IMR-90 (cell line): Measurements from ENCODE around the gene AGBL1. TPM values are rescaled to one million over a fixed set of nuclear protein-coding genes. Genes with fewer than 3 reads are reported as not detected.

Experiments
- ATAC-seq: fragments of 200-7000 bp; cut with Tn5 transposase; 2 replicates; pipeline ENCODE4 v1.9.1; 2020; ENCODE audit warnings: low read depth, mild to moderate bottlenecking, moderate library complexity
- BruUV-seq: library from RNA; stranded (reverse); fragments of 400-500 nt; replicated peaks from 2 replicates; lab custom pipeline; 2021; lab: Mats Ljungman, UMichigan
- CTCF ChIA-PET: fragments of 300-600 bp; formaldehyde crosslinking; extraction: SDS; loops from one replicate; lab custom pipeline; 2021; ENCODE audit warnings: antibody characterized with exemption; lab: Yijun Ruan, JAX
- POLR2A ChIA-PET: fragments of 300-600 bp; sonication (Branson Sonifier 250); formaldehyde crosslinking; loops from one replicate; lab custom pipeline; 2022; ENCODE audit warnings: antibody characterized with exemption; ENCODE audit not compliant: unreplicated experiment; lab: Charles Lee
- DNase-seq: peaks from one replicate; pipeline ENCODE4 v3.0.0; 2013
- H2AFZ ChIP-seq: replicated peaks from 2 replicates; pipeline ENCODE3; 2013; ENCODE audit warnings: low read length, mild to moderate bottlenecking; ENCODE audit not compliant: poor library complexity
- H2AK5ac ChIP-seq: 2 replicates; pipeline ENCODE4 v1.6.1; 2013; ENCODE audit warnings: low read depth, low read length, inconsistent platforms
- H2AK9ac ChIP-seq: replicated peaks from 2 replicates; pipeline ENCODE3; 2013; ENCODE audit warnings: mild to moderate bottlenecking, low read depth, low read length, moderate library complexity; ENCODE audit not compliant: poor library complexity
- H2BK120ac ChIP-seq: 2 replicates; pipeline ENCODE4 v1.6.1; 2013; ENCODE audit warnings: low read depth, low read length, inconsistent platforms
- H2BK15ac ChIP-seq: 3 replicates; pipeline ENCODE4 v1.6.1; 2013; ENCODE audit warnings: low read depth, low read length, inconsistent platforms
- H2BK20ac ChIP-seq: 2 replicates; pipeline ENCODE4 v1.6.1; 2013; ENCODE audit warnings: low read depth, mild to moderate bottlenecking, inconsistent platforms, low read length, moderate library complexity
- H2BK5ac ChIP-seq: 2 replicates; pipeline ENCODE4 v1.6.1; 2013; ENCODE audit warnings: mild to moderate bottlenecking, low read depth, low read length, inconsistent platforms; ENCODE audit not compliant: poor library complexity, severe bottlenecking
- H3K14ac ChIP-seq: replicated peaks from 2 replicates; pipeline ENCODE4 v1.6.1; 2013; ENCODE audit warnings: low read depth, low read length, inconsistent platforms
- H3K18ac ChIP-seq: 2 replicates; pipeline ENCODE4 v1.6.1; 2013; ENCODE audit warnings: low read depth, low read length, control low read depth
- H3K23ac ChIP-seq: 2 replicates; pipeline ENCODE4 v1.6.1; 2013; ENCODE audit warnings: low read depth, low read length, inconsistent platforms
- H3K27ac ChIP-seq: 2 replicates; pipeline ENCODE4 v1.5.1; 2013; ENCODE audit warnings: mild to moderate bottlenecking, control low read depth, low read length; ENCODE audit not compliant: insufficient read depth
- H3K27me3 ChIP-seq: 2 replicates; pipeline ENCODE4 v1.6.1; 2013; ENCODE audit warnings: low read length; ENCODE audit not compliant: control insufficient read depth, insufficient read depth
- H3K36me3 ChIP-seq: 2 replicates; pipeline ENCODE4 v1.6.1; 2013; ENCODE audit warnings: low read length, mixed read lengths; ENCODE audit not compliant: control insufficient read depth, insufficient read depth
- H3K4ac ChIP-seq: 2 replicates; pipeline ENCODE4 v1.6.1; 2013; ENCODE audit warnings: low read depth, low read length, inconsistent platforms
- H3K4me1 ChIP-seq: 2 replicates; pipeline ENCODE4 v1.6.1; 2013; ENCODE audit warnings: low read length, mixed read lengths; ENCODE audit not compliant: control insufficient read depth, insufficient read depth
- H3K4me2 ChIP-seq: 2 replicates; pipeline ENCODE4 v1.6.1; 2013; ENCODE audit warnings: low read depth, mild to moderate bottlenecking, control low read depth, low read length, moderate library complexity
- H3K4me3 ChIP-seq: 2 replicates; pipeline ENCODE4 v1.5.1; 2013; ENCODE audit warnings: low read depth, mild to moderate bottlenecking, control low read depth, low read length, moderate library complexity; ENCODE audit not compliant: insufficient read depth
- H3K56ac ChIP-seq: 2 replicates; pipeline ENCODE4 v1.6.1; 2013; ENCODE audit warnings: low read length, inconsistent platforms; ENCODE audit not compliant: insufficient read depth; ENCODE audit errors: extremely low read depth
- H3K79me1 ChIP-seq, 2 experiments: 2 replicates each; pipeline ENCODE4 v1.6.1; 2013; ENCODE audit warnings: low read length in 2 of 2, inconsistent platforms in 1 of 2, low read depth in 1 of 2
- H3K9ac ChIP-seq: 2 replicates; pipeline ENCODE4 v1.6.1; 2013; ENCODE audit warnings: low read depth, low read length, control low read depth
- H3K9me1 ChIP-seq: 2 replicates; pipeline ENCODE4 v1.6.1; 2013; ENCODE audit warnings: low read length, inconsistent platforms; ENCODE audit not compliant: insufficient read depth
- H3K9me3 ChIP-seq: 2 replicates; pipeline ENCODE4 v1.6.1; 2013; ENCODE audit warnings: low read length; ENCODE audit not compliant: control insufficient read depth, insufficient read depth
- H4K20me1 ChIP-seq: 2 replicates; pipeline ENCODE4 v1.6.1; 2013; ENCODE audit warnings: low read length, inconsistent platforms; ENCODE audit not compliant: insufficient read depth
- H4K5ac ChIP-seq: 2 replicates; pipeline ENCODE4 v1.6.1; 2013; ENCODE audit warnings: mild to moderate bottlenecking, low read depth, low read length, control low read depth
- H4K8ac ChIP-seq, 2 experiments: 2 replicates each; pipeline ENCODE4 v1.6.1; 2013; ENCODE audit warnings: low read depth in 2 of 2, low read length in 2 of 2, control low read depth in 1 of 2, inconsistent platforms in 1 of 2
- H4K91ac ChIP-seq: 2 replicates; pipeline ENCODE4 v1.6.1; 2013; ENCODE audit warnings: low read depth, low read length, inconsistent platforms; ENCODE audit not compliant: insufficient read depth
- BHLHE40 ChIP-seq: fragments of 150-350 bp; IDR thresholded peaks from 2 replicates; pipeline ENCODE4 v1.6.1; 2016; ENCODE audit warnings: mild to moderate bottlenecking, low read depth, low read length
- CEBPB ChIP-seq: IDR thresholded peaks from 2 replicates; pipeline ENCODE4 v1.6.1; 2012; ENCODE audit warnings: low read depth, low read length, improper control_type of control experiment
- CHD1 ChIP-seq: IDR thresholded peaks from 2 replicates; pipeline ENCODE4 v1.6.1; 2012; ENCODE audit warnings: low read depth, low read length, improper control_type of control experiment
- CTCF ChIP-seq: conservative IDR thresholded peaks from 2 replicates; pipeline ENCODE4 v1.5.1; 2012; ENCODE audit warnings: mild to moderate bottlenecking, low read depth, low read length, improper control_type of control experiment
- ELK1 ChIP-seq: fragments of 150-350 bp; IDR thresholded peaks from 2 replicates; pipeline ENCODE4 v1.6.1; 2016; ENCODE audit warnings: low read depth, mild to moderate bottlenecking, low read length, moderate library complexity, borderline replicate concordance
- FOS ChIP-seq: fragments of 150-350 bp; IDR thresholded peaks from 2 replicates; pipeline ENCODE4 v1.6.1; 2016; ENCODE audit warnings: low read depth, low read length
- MAFK ChIP-seq: IDR thresholded peaks from 2 replicates; pipeline ENCODE4 v1.6.1; 2012; ENCODE audit warnings: low read depth, low read length, improper control_type of control experiment
- MAZ ChIP-seq: IDR thresholded peaks from 2 replicates; pipeline ENCODE4 v1.6.1; 2012; ENCODE audit warnings: low read depth, mild to moderate bottlenecking, low read length, improper control_type of control experiment, moderate library complexity, borderline replicate concordance
- MXI1 ChIP-seq: IDR thresholded peaks from 2 replicates; pipeline ENCODE4 v1.6.1; 2012; ENCODE audit warnings: low read depth, mild to moderate bottlenecking, low read length, moderate library complexity, borderline replicate concordance
- POLR2A ChIP-seq: IDR thresholded peaks from 2 replicates; pipeline ENCODE4 v1.6.1; 2012; ENCODE audit warnings: mild to moderate bottlenecking, low read depth, low read length
- RAD21 ChIP-seq: IDR thresholded peaks from 2 replicates; pipeline ENCODE4 v1.6.1; 2012; ENCODE audit warnings: low read length, improper control_type of control experiment
- RCOR1 ChIP-seq: IDR thresholded peaks from 2 replicates; pipeline ENCODE4 v1.6.1; 2012; ENCODE audit warnings: mild to moderate bottlenecking, low read length, improper control_type of control experiment; ENCODE audit not compliant: insufficient replicate concordance
- RFX5 ChIP-seq: IDR thresholded peaks from 2 replicates; pipeline ENCODE4 v1.8.0; 2012; ENCODE audit warnings: low read depth, mild to moderate bottlenecking, low read length, moderate library complexity
- SMC3 ChIP-seq: fragments of 150-350 bp; IDR thresholded peaks from 2 replicates; pipeline ENCODE4 v1.6.1; 2016; ENCODE audit warnings: low read depth, mild to moderate bottlenecking, antibody characterized with exemption, low read length, moderate library complexity
- WGBS, 2 experiments: methylation state at CpG; one replicate each; pipeline versions ENCODE4 v1.1.5 to v1.1.7; 2013; ENCODE audit warnings: missing lambda C conversion rate in 2 of 2; ENCODE audit not compliant: insufficient read length in 1 of 2; ENCODE audit errors: extremely low coverage in 2 of 2; 5-methylcytosine and 5-hydroxymethylcytosine counted together
- dilution Hi-C: fragments of 300-500 bp; cut with HindIII; formaldehyde crosslinking; loops from one replicate; pipeline ENCODE4 v1.14.3; 2018; ENCODE audit warnings: low sequenced_read_pairs; ENCODE audit not compliant: unreplicated experiment
- in situ Hi-C: fragments of 300-500 bp; cut with MboI; formaldehyde crosslinking; loops from 3 replicates; pipeline ENCODE4 v1.14.3; 2019; ENCODE audit warnings: low sequenced_read_pairs, inconsistent platforms, mixed read lengths
- intact Hi-C: fragments of 100-400 bp; cut with micrococcal nuclease; formaldehyde crosslinking; loops from 2 replicates; pipeline ENCODE4 v1.10.0; 2022
- polyA plus RNA-seq, 3 experiments: library from polyadenylated mRNA; depleted of rRNA; stranded (reverse); fragments of >200 nt; gene quantifications; 2 replicates each; pipeline ENCODE4 v1.2.3, GENCODE V29; 2012; ENCODE audit warnings: low replicate concordance in 1 of 3
- total RNA-seq: library from RNA; depleted of rRNA; stranded (reverse); fragments of >200 nt; gene quantifications from 2 replicates; pipeline ENCODE4 v1.2.3, GENCODE V29; 2012
- TF ChIP-seq, protein P1 (sequence below): fragments of 150-350 bp; IDR thresholded peaks from 2 replicates; pipeline ENCODE4 v1.6.1; 2017; ENCODE audit warnings: mild to moderate bottlenecking, antibody characterized with exemption, low read length, low read depth

AGBL1 gene
- total and polyA plus RNA-seq, 2 of the 4 experiments (the other 2 are of a cell fraction), result not detected

DNA sequence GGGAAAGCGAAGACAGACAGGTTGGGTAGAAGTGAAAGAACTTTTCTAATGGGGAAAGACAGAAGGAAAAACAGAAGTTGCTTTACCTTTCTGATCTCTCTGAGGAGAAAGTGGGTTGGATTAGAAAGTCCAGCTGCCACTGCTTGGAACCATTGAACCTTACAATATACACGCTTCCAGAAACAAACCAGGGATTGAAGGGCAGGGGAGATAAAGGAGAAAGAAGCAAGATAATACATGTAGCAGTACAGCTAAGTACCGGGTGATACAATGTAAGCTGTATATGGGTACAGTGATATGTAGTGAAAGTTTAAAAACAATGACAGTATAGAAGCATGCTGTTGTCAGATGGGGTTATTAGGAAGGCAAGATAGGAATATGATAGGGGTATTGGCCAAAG lies 684.4 kb downstream of the AGBL1 start:
- DNase-seq (no peak), ATAC-seq (no peak)
- H3K4me2 ChIP-seq, result no peak overlapping the region
- H3K9me1 ChIP-seq, result no peaks in the 10 kb centered on the region
- intact Hi-C loops (no loop called here), in situ Hi-C loops (no loop called here), dilution Hi-C loops (no loop called here)
- no TSS peak for BruUV-seq
- CTCF ChIA-PET, result no interaction called here
- H3K79me1 ChIP-seq, result no peaks in the 10 kb centered on the region
- no peak overlapping the region for H2AK9ac ChIP-seq
- H4K91ac ChIP-seq, result no peak overlapping the region
- H2AK5ac ChIP-seq, result no peak overlapping the region
- 25% methylated on average over 2 of the region's 3 CpGs; no CpG with 5 or more reads in 1 of the 2 experiments for WGBS, 2 experiments
- H4K8ac ChIP-seq, result no peak overlapping the region
- no peak overlapping the region for H2AFZ ChIP-seq
- no peak overlapping the region for H3K56ac ChIP-seq
- no peak overlapping the region for H4K5ac ChIP-seq
- peaks cover 8% of the 10 kb centered on the region for H3K9me3 ChIP-seq
- H3K9ac ChIP-seq, result no peak overlapping the region
- H2BK15ac ChIP-seq, result no peak overlapping the region
- H2BK5ac ChIP-seq, result no peak overlapping the region
- H3K27ac ChIP-seq, result no peak overlapping the region
- H3K14ac ChIP-seq, result no peak overlapping the region
- H2BK20ac ChIP-seq, result no peak overlapping the region
- H3K4ac ChIP-seq, result no peak overlapping the region
- H3K36me3 ChIP-seq, result no peaks in the 10 kb centered on the region
- no peaks in the 10 kb centered on the region for H4K20me1 ChIP-seq
- no peaks in the 10 kb centered on the region for H3K4me1 ChIP-seq
- POLR2A ChIA-PET, result no interaction called here
- TF ChIP-seq MAFK (no peak), CHD1 (no peak), FOS (no peak), POLR2A (no peak), SMC3 (no peak), ELK1 (no peak), RFX5 (no peak), RCOR1 (no peak), RAD21 (no peak), BHLHE40 (no peak), CTCF (no peak), MXI1 (no peak), CEBPB (no peak), MAZ (no peak)
- TF ChIP-seq, protein P1, sequence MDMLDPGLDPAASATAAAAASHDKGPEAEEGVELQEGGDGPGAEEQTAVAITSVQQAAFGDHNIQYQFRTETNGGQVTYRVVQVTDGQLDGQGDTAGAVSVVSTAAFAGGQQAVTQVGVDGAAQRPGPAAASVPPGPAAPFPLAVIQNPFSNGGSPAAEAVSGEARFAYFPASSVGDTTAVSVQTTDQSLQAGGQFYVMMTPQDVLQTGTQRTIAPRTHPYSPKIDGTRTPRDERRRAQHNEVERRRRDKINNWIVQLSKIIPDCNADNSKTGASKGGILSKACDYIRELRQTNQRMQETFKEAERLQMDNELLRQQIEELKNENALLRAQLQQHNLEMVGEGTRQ, result no peak
- no peak overlapping the region for H3K23ac ChIP-seq
- no peak overlapping the region for H3K18ac ChIP-seq
- no peaks in the 10 kb centered on the region for H3K27me3 ChIP-seq
- no peak overlapping the region for H3K4me3 ChIP-seq
- H2BK120ac ChIP-seq, result no peak overlapping the region
